Panc1 (cell line): Measurements from ENCODE around the gene PAX7. TPM values are rescaled to one million over a fixed set of nuclear protein-coding genes. Genes with fewer than 3 reads are reported as not detected.

Experiments
- ATAC-seq: fragments of 200-7000 bp; cut with Tn5 transposase; 2 replicates; pipeline ENCODE4 v1.9.1; 2020; ENCODE audit warnings: mild to moderate bottlenecking, moderate library complexity
- BruUV-seq: library from RNA; stranded (reverse); fragments of 400-500 nt; replicated peaks from 2 replicates; lab custom pipeline; 2021; lab: Mats Ljungman, UMichigan
- CTCF ChIA-PET: fragments of 300-600 bp; sonication (Branson Sonifier 250); formaldehyde crosslinking; loops from one replicate; lab custom pipeline; 2022; ENCODE audit warnings: antibody characterized with exemption; lab: Charles Lee
- POLR2A ChIA-PET: fragments of 300-600 bp; sonication (Branson Sonifier 250); formaldehyde crosslinking; loops from one replicate; lab custom pipeline; 2022; ENCODE audit warnings: antibody characterized with exemption; lab: Charles Lee
- DNase-seq: peaks from one replicate; pipeline ENCODE4 v3.0.0-alpha.2; 2010; ENCODE audit warnings: low read depth, low spot score
- H3K27ac ChIP-seq: 2 replicates; pipeline ENCODE4 v1.5.1; 2011; ENCODE audit warnings: mild to moderate bottlenecking, low read length, inconsistent platforms
- H3K27me3 ChIP-seq: fragments of 200-500 bp; sonication (Bioruptor generic); 2 replicates; pipeline ENCODE4 v1.6.0; 2014; ENCODE audit warnings: low read length, inconsistent platforms; ENCODE audit not compliant: control insufficient read depth, insufficient read depth
- H3K36me3 ChIP-seq: fragments of 200-500 bp; sonication (Bioruptor generic); 2 replicates; pipeline ENCODE4 v1.5.1; 2014; ENCODE audit warnings: inconsistent platforms, mild to moderate bottlenecking, low read length, moderate library complexity; ENCODE audit not compliant: control insufficient read depth, insufficient read depth
- H3K4me1 ChIP-seq: 2 replicates; pipeline ENCODE4 v1.5.1; 2011; ENCODE audit warnings: inconsistent platforms, mild to moderate bottlenecking, low read length, moderate library complexity; ENCODE audit not compliant: control insufficient read depth, insufficient read depth
- H3K4me3 ChIP-seq, 2 experiments: 2 replicates each; pipeline ENCODE4 v1.5.1; 2011 to 2012; ENCODE audit warnings: low read depth in 2 of 2, low read length in 2 of 2, mild to moderate bottlenecking in 2 of 2, inconsistent platforms in 1 of 2, moderate library complexity in 1 of 2
- H3K9me3 ChIP-seq: fragments of 200-500 bp; sonication (Bioruptor generic); 2 replicates; pipeline ENCODE4 v1.5.1; 2014; ENCODE audit warnings: low read depth, mild to moderate bottlenecking, inconsistent platforms, low read length, moderate library complexity; ENCODE audit not compliant: control insufficient read depth, insufficient read depth
- CTCF ChIP-seq: fragments of 450-650 bp; IDR thresholded peaks from 2 replicates; pipeline ENCODE4 v1.5.1; 2017; ENCODE audit warnings: mild to moderate bottlenecking
- POLR2AphosphoS5 ChIP-seq: IDR thresholded peaks from 2 replicates; pipeline ENCODE4 v1.6.1; 2012; ENCODE audit warnings: mild to moderate bottlenecking, low read depth, low read length, moderate library complexity
- SIN3A ChIP-seq: IDR thresholded peaks from 2 replicates; pipeline ENCODE4 v1.6.1; 2012; ENCODE audit warnings: low read depth, mild to moderate bottlenecking, low read length, moderate library complexity, borderline replicate concordance; ENCODE audit not compliant: insufficient read depth
- TCF7L2 ChIP-seq: IDR thresholded peaks from 2 replicates; pipeline ENCODE4 v1.6.1; 2011; ENCODE audit warnings: mild to moderate bottlenecking, low read depth, low read length, inconsistent platforms
- in situ Hi-C: cut with HindIII; loops from 2 replicates; pipeline ENCODE4 v1.10.0; 2016; ENCODE audit warnings: low sequenced_read_pairs, low pct_unique_long_range_greater_than_20kb
- intact Hi-C: fragments of 100-400 bp; cut with micrococcal nuclease; formaldehyde crosslinking; loops from one replicate; pipeline ENCODE4 v1.10.0; 2022; ENCODE audit not compliant: unreplicated experiment
- total RNA-seq: library from RNA; stranded (reverse); gene quantifications from one replicate; pipeline ENCODE4 v1.2.1, GENCODE V29; 2021; ENCODE audit not compliant: unreplicated experiment
- TF ChIP-seq, protein P1 (sequence below), 2 experiments: IDR thresholded peaks; 2 replicates each; pipeline ENCODE4 v1.6.1; 2011 to 2012; ENCODE audit warnings: low read depth in 2 of 2, control low read depth in 1 of 2, low read length in 1 of 2, mild to moderate bottlenecking in 1 of 2, moderate library complexity in 1 of 2; ENCODE audit not compliant: insufficient read depth in 1 of 2

The PAX7 gene
- total RNA-seq, 1 experiment from 2014 or later: not detected

DNA sequence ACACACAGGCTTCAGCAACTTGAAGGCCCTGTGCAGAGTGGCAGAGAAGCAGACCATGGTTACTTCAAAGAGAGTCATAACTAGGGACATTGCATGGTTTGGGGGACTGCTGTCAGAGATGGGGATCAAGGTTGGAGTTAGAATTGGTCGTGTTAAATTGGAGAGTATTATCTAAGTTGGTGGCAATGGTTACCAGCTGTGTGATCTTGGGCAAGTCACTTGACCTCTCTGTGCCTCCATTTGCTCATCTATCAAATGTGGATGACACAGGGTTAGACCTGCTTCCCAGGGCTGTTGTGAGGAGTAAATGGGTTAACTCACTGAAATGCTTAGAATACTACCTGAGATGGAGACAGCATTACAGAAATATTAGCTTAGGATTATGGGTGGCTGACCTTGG lies 91.1 kb downstream of the PAX7 start:
- Histone ChIP-seq H3K27me3 (no peaks in the 10 kb centered on the region; the same call in 1 of the 2 replicates), H3K4me3 (no peak overlapping the region), H3K27ac (no peak overlapping the region), H3K4me1 (no peaks in the 10 kb centered on the region), H3K9me3 (no peaks in the 10 kb centered on the region), H3K36me3 (no peaks in the 10 kb centered on the region)
- TF ChIP-seq, protein P1, sequence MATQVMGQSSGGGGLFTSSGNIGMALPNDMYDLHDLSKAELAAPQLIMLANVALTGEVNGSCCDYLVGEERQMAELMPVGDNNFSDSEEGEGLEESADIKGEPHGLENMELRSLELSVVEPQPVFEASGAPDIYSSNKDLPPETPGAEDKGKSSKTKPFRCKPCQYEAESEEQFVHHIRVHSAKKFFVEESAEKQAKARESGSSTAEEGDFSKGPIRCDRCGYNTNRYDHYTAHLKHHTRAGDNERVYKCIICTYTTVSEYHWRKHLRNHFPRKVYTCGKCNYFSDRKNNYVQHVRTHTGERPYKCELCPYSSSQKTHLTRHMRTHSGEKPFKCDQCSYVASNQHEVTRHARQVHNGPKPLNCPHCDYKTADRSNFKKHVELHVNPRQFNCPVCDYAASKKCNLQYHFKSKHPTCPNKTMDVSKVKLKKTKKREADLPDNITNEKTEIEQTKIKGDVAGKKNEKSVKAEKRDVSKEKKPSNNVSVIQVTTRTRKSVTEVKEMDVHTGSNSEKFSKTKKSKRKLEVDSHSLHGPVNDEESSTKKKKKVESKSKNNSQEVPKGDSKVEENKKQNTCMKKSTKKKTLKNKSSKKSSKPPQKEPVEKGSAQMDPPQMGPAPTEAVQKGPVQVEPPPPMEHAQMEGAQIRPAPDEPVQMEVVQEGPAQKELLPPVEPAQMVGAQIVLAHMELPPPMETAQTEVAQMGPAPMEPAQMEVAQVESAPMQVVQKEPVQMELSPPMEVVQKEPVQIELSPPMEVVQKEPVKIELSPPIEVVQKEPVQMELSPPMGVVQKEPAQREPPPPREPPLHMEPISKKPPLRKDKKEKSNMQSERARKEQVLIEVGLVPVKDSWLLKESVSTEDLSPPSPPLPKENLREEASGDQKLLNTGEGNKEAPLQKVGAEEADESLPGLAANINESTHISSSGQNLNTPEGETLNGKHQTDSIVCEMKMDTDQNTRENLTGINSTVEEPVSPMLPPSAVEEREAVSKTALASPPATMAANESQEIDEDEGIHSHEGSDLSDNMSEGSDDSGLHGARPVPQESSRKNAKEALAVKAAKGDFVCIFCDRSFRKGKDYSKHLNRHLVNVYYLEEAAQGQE (IDR thresholded peaks at IDR 0.05; ENCODE audit: insufficient read depth in 1 of 2, low read depth in 2 of 2, low read length in 1 of 2): no peak
- TF ChIP-seq TCF7L2: no peak
- TF ChIP-seq POLR2AphosphoS5: no peak
- no peak for TF ChIP-seq SIN3A
- TF ChIP-seq CTCF: no peak
- CTCF ChIA-PET: interaction anchor here (0.6 kb wide), 1 partner anchor 194 kb away, joined by 3 read pairs; no protein-coding TSS in a partner anchor
- in situ Hi-C loops: no loop called here
- no peak for ATAC-seq
- intact Hi-C loops: no loop called here
- no TSS peak for BruUV-seq
- POLR2A ChIA-PET: no interaction called here
- no peak for DNase-seq

DNA sequence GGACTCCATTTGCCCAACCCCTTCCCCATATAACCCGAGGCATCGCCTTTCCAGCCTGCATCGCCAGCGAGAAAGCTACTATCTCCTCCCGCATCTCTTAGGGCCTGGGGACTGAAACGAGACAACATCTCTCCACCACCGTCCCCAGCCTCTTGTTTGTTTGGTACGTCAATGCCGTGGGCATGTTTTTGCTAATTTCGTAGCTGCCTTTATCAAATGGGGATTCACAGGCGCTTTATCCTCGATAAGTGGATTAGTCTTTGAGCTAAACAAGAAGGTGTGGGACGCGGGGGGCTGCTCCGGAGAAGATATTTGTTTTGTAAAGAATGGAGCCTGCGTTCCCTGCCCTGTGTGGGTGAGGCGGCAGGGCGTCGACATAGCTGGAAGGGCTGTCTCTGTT lies 91.6 kb downstream of the PAX7 start:
- in situ Hi-C loops (no loop called here), intact Hi-C loops (no loop called here)
- no peak overlapping the region for H3K4me3 ChIP-seq
- no TSS peak for BruUV-seq
- CTCF ChIA-PET: no interaction called here
- ATAC-seq (no peak), DNase-seq (no peak)
- no peak for TF ChIP-seq CTCF
- TF ChIP-seq TCF7L2: no peak
- no peak for TF ChIP-seq POLR2AphosphoS5
- no peak for TF ChIP-seq SIN3A
- TF ChIP-seq, protein P1 (IDR thresholded peaks at IDR 0.05; ENCODE audit: insufficient read depth in 1 of 2, low read depth in 2 of 2, low read length in 1 of 2): no peak
- POLR2A ChIA-PET: no interaction called here
- H3K27me3 ChIP-seq: no peaks in the 10 kb centered on the region; the same call in 1 of the 2 replicates
- H3K36me3 ChIP-seq: no peaks in the 10 kb centered on the region
- H3K9me3 ChIP-seq: no peaks in the 10 kb centered on the region
- no peaks in the 10 kb centered on the region for H3K4me1 ChIP-seq
- no peak overlapping the region for H3K27ac ChIP-seq
